Endothelial cell of umbilical vein (primary cell): ENCODE results near the gene GPHA2. TPM values are rescaled to one million over a fixed set of nuclear protein-coding genes. Genes with fewer than 3 reads are reported as not detected.

Experiments used
- BruUV-seq: library from RNA; stranded (reverse); fragments of 400-500 nt; replicated peaks from 2 replicates; lab custom pipeline; 2021; lab: Mats Ljungman, UMichigan
- CTCF ChIA-PET: fragments of 300-600, 350-600 bp; sonication (Branson Sonifier 250); formaldehyde crosslinking; loops from one replicate; lab custom pipeline; 2021; ENCODE audit warnings: antibody characterized with exemption, inconsistent platforms; lab: Charles Lee
- POLR2A ChIA-PET: fragments of 300-600, 350-600 bp; sonication (Branson Sonifier 250); formaldehyde crosslinking; loops from one replicate; lab custom pipeline; 2021; ENCODE audit warnings: antibody characterized with exemption, inconsistent platforms; lab: Charles Lee
- DNase-seq: peaks from one replicate; pipeline ENCODE4 v3.0.0-alpha.2; 2011; ENCODE audit warnings: low read depth, low spot score
- FAIRE-seq: peaks from 2 replicates; lab custom pipeline; 2011; peaks lifted over from hg19 to GRCh38; lab: Jason Lieb, UNC
- H2AFZ ChIP-seq: 2 replicates; pipeline ENCODE4 v1.6.0; 2012; ENCODE audit warnings: low read depth, low read length, control low read depth, inconsistent platforms
- H3K27ac ChIP-seq: 2 replicates; pipeline ENCODE4 v1.5.1; 2011; ENCODE audit warnings: low read depth, mild to moderate bottlenecking, control low read depth, low read length, moderate library complexity; ENCODE audit not compliant: insufficient read depth
- H3K27me3 ChIP-seq, 2 experiments: 2 replicates each; pipeline versions ENCODE4 v1.6.0 to v1.6.1; 2011; ENCODE audit warnings: low read length in 2 of 2, mixed read lengths in 1 of 2; ENCODE audit not compliant: control insufficient read depth in 2 of 2, insufficient read depth in 2 of 2
- H3K36me3 ChIP-seq, 2 experiments: 2 replicates in 1 of 2; 3 replicates in 1 of 2; pipeline ENCODE4 v1.5.1; 2011; ENCODE audit warnings: low read length in 2 of 2, mild to moderate bottlenecking in 1 of 2, moderate library complexity in 1 of 2; ENCODE audit not compliant: control insufficient read depth in 2 of 2, insufficient read depth in 2 of 2; ENCODE audit errors: extremely low read depth in 1 of 2
- H3K4me1 ChIP-seq: 3 replicates; pipeline ENCODE4 v1.5.1; 2011; ENCODE audit warnings: mild to moderate bottlenecking, low read length; ENCODE audit not compliant: control insufficient read depth, insufficient read depth; ENCODE audit errors: extremely low read depth
- H3K4me2 ChIP-seq: 2 replicates; pipeline ENCODE4 v1.6.1; 2011; ENCODE audit warnings: low read length, control low read depth, mixed read lengths; ENCODE audit not compliant: insufficient read depth
- H3K4me3 ChIP-seq, 3 experiments: fragments of 200-600 bp in 1 of 3; sonication (generic), shearing (Covaris generic) in 1 of 3; replicated peaks in 1 of 3; 2 replicates each; pipeline ENCODE4 v1.5.1; 2011 to 2016; ENCODE audit warnings: control low read depth in 3 of 3, low read length in 3 of 3, mild to moderate bottlenecking in 2 of 3, inconsistent platforms in 1 of 3, low read depth in 1 of 3, moderate library complexity in 1 of 3; ENCODE audit not compliant: insufficient read depth in 1 of 3
- H3K79me2 ChIP-seq: 2 replicates; pipeline ENCODE4 v1.6.0; 2012; ENCODE audit warnings: low read length, inconsistent platforms; ENCODE audit not compliant: control insufficient read depth, insufficient read depth
- H3K9ac ChIP-seq: replicated peaks from 2 replicates; pipeline ENCODE3; 2011; ENCODE audit warnings: low read length, control low read depth; ENCODE audit not compliant: insufficient read depth; ENCODE audit errors: extremely low read depth
- H3K9me1 ChIP-seq: replicated peaks from 3 replicates; pipeline ENCODE4 v1.6.0; 2011; ENCODE audit warnings: mild to moderate bottlenecking, low read length; ENCODE audit not compliant: control insufficient read depth, insufficient read depth; ENCODE audit errors: extremely low read depth
- H3K9me3 ChIP-seq: replicated peaks from 2 replicates; pipeline ENCODE4 v1.5.1; 2012; ENCODE audit warnings: low read length, inconsistent platforms; ENCODE audit not compliant: control insufficient read depth, insufficient read depth
- H4K20me1 ChIP-seq: replicated peaks from 2 replicates; pipeline ENCODE3; 2011; ENCODE audit warnings: mild to moderate bottlenecking, low read length; ENCODE audit not compliant: control insufficient read depth, insufficient read depth; ENCODE audit errors: extremely low read depth
- CTCF ChIP-seq, 2 donors: IDR thresholded peaks; 1 replicate in 1 of 2; 2 replicates in 1 of 2; pipeline ENCODE4 v1.5.1; 2011; ENCODE audit warnings: low read length in 2 of 2, mild to moderate bottlenecking in 2 of 2, moderate library complexity in 2 of 2, control low read depth in 1 of 2, inconsistent platforms in 1 of 2, low read depth in 1 of 2; ENCODE audit not compliant: insufficient read depth in 1 of 2; ENCODE audit errors: extremely low read depth in 1 of 2
- FOS ChIP-seq: IDR thresholded peaks from 2 replicates; pipeline ENCODE4 v1.6.1; 2011; ENCODE audit warnings: mild to moderate bottlenecking, low read length, moderate library complexity, borderline replicate concordance; ENCODE audit not compliant: insufficient read depth
- GATA2 ChIP-seq: IDR thresholded peaks from 2 replicates; pipeline ENCODE4 v1.7.0; 2011; ENCODE audit warnings: low read depth, mild to moderate bottlenecking, moderate library complexity, mixed read lengths, low read length; ENCODE audit not compliant: insufficient read length, insufficient read depth
- JUN ChIP-seq: IDR thresholded peaks from 2 replicates; pipeline ENCODE4 v1.6.1; 2011; ENCODE audit warnings: borderline replicate concordance, low read depth; ENCODE audit not compliant: insufficient read length, insufficient read depth
- POLR2A ChIP-seq: IDR thresholded peaks from 2 replicates; pipeline ENCODE4 v1.6.1; 2012; ENCODE audit warnings: low read depth, mild to moderate bottlenecking, control low read depth, low read length
- dilution Hi-C: fragments of 300-500 bp; cut with MboI; formaldehyde crosslinking; loops from one replicate; pipeline ENCODE4 v1.15.0; 2019; ENCODE audit warnings: low sequenced_read_pairs; ENCODE audit not compliant: extremely low pct_ligation_motif_present
- intact Hi-C: fragments of 100-400 bp; cut with micrococcal nuclease; formaldehyde crosslinking; loops from one replicate; pipeline ENCODE4 v1.10.0; 2022
- polyA plus RNA-seq, 4 experiments: library from polyadenylated mRNA; depleted of rRNA in 3 of 4; stranded (reverse) in 3 of 4; unstranded in 1 of 4; fragments of >200 nt; gene quantifications; 2 replicates each; pipeline versions ENCODE4 v1.2.1 to v1.2.3, GENCODE V29; 2011 to 2012; ENCODE audit warnings: missing spikeins in 1 of 4
- total RNA-seq: library from RNA; stranded (reverse); gene quantifications from 2 replicates; pipeline ENCODE4 v1.2.3, GENCODE V29; 2021
- TF ChIP-seq, protein P1 (sequence below): IDR thresholded peaks from 2 replicates; pipeline ENCODE4 v1.6.1; 2011; ENCODE audit not compliant: insufficient read depth, insufficient read length

The GPHA2 gene
- total and polyA plus RNA-seq, 2 donors (not counting 3 experiments of a cell fraction or from before 2014, with no cell fraction given), result not detected

GRCh38 chr11:64933935-64934681 lies 1.6 kb downstream of the GPHA2 start:
- no TSS peak for BruUV-seq

More at GRCh38 chr11:64933935-64934681, 1.6 kb downstream of the GPHA2 start:
- Histone ChIP-seq H4K20me1 (no peaks in the 10 kb centered on the region), H3K9ac (no peak overlapping the region), H2AFZ (no peak overlapping the region), H3K4me1 (no peaks in the 10 kb centered on the region), H3K36me3 (peaks cover 3 to 32% of the 10 kb centered on the region in 2 experiments), H3K4me3 (no peak overlapping the region), H3K79me2 (no peaks in the 10 kb centered on the region), H3K27ac (no peak overlapping the region), H3K4me2 (no peak overlapping the region), H3K9me1 (no peaks in the 10 kb centered on the region), H3K9me3 (no peaks in the 10 kb centered on the region), H3K27me3 (no peaks in the 10 kb centered on the region)
- dilution Hi-C loops, result no loop called here
- TF ChIP-seq JUN, result no peak
- TF ChIP-seq, protein P1, sequence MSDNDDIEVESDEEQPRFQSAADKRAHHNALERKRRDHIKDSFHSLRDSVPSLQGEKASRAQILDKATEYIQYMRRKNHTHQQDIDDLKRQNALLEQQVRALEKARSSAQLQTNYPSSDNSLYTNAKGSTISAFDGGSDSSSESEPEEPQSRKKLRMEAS, result no peak
- TF ChIP-seq POLR2A, result no peak
- no peak for TF ChIP-seq FOS
- TF ChIP-seq CTCF (IDR thresholded peaks at IDR 0.05; ENCODE audit: extremely low read depth in 1 of 2, insufficient read depth in 1 of 2, low read depth in 1 of 2, low read length in 2 of 2), result no peak
- TF ChIP-seq GATA2, result no peak
- DNase-seq, result no peak
- CTCF ChIA-PET, result interaction anchor here (1.1 to 1.5 kb wide), 4 partner anchors 10 to 80 kb away, joined by 3 to 5 read pairs (median 3); partner anchors contain the start of genes ARL2, BATF2 and PPP2R5B
- POLR2A ChIA-PET, result no interaction called here
- intact Hi-C loops, result no loop called here
- no peak for FAIRE-seq
